ENCODE measurements around the gene KRT76. TPM values are rescaled to one million over a fixed set of nuclear protein-coding genes. Genes with fewer than 3 reads are reported as not detected.

KRT76 gene
- total RNA-seq, 1 experiment from 2014 or later = not detected

DNA sequence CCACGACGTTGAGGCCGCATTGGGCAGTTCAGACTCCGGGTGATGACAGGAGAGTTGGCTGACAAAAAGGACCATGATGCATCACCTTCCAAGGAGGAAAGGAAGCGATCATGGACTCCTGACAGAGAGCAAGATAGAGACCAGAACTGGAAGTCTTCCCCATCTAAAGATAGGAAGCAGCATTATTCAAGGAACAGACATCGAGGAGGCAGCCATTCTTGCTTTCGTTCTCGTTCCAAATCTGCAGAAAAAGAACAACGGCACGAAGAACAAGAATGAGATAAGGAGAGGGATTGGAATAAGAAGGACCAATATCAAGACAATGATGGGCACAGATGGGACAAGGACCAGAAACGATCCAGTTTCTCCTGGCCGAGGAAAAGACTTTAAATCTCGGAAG lies 46.8 kb downstream of the KRT76 start:
- ChIA-PET RAD21 (ENCODE audit: low non-redundant PET in 1 of 2, low total read pairs in 2 of 2, uncharacterized antibody in 2 of 2, unreplicated experiment in 2 of 2) (interaction anchor here in 1 of 2 experiments (0.6 kb wide), 1 partner anchor 140 kb away, joined by 3 read pairs; no protein-coding TSS in a partner anchor), CTCF (no interaction called here), POLR2A (no interaction called here)
- BruUV-seq (replicated peaks) = no TSS peak
- H3K4me2 ChIP-seq (ENCODE audit: low read length) = no peak overlapping the region
- H3K79me2 ChIP-seq (ENCODE audit: insufficient read depth, low read length) = no peaks in the 10 kb centered on the region
- peaks cover 69% of the 10 kb centered on the region for H3K27me3 ChIP-seq (ENCODE audit: insufficient read depth, low read length)
- ATAC-seq (no peak), DNase-seq (ENCODE audit: low read depth, low spot score) (no peak)
- no peaks in the 10 kb centered on the region for H3K4me1 ChIP-seq (ENCODE audit: control insufficient read depth in 1 of 2, insufficient read depth in 2 of 2, low read length in 2 of 2)
- no peaks in the 10 kb centered on the region for H3K9me3 ChIP-seq (ENCODE audit: control insufficient read depth in 1 of 2, insufficient read depth in 1 of 2, low read depth in 1 of 2, low read length in 2 of 2)
- H4K20me1 ChIP-seq (ENCODE audit: insufficient read depth) = no peaks in the 10 kb centered on the region
- TF ChIP-seq ZNF274 (IDR thresholded peaks at IDR 0.05; ENCODE audit: low read depth, low read length) (no peak), JUND (IDR thresholded peaks at IDR 0.05) (no peak), EZH2phosphoT487 (IDR thresholded peaks at IDR 0.05; ENCODE audit: borderline replicate concordance) (no peak), CTCF (IDR thresholded peaks at IDR 0.05 in 2 of 3, conservative IDR thresholded peaks at IDR 0.05 in 1 of 3; ENCODE audit: borderline replicate concordance in 1 of 3, insufficient read depth in 1 of 3, low read depth in 2 of 3, low read length in 2 of 3) (no peak), FOSL1 (IDR thresholded peaks at IDR 0.05; ENCODE audit: low read depth) (no peak), ATF3 (IDR thresholded peaks at IDR 0.05) (no peak), CEBPB (IDR thresholded peaks at IDR 0.05; ENCODE audit: low read depth) (no peak), SRF (IDR thresholded peaks at IDR 0.05; ENCODE audit: low read depth) (no peak), POLR2A (IDR thresholded peaks at IDR 0.05; ENCODE audit: borderline replicate concordance, extremely low read depth, insufficient read depth, insufficient read length) (no peak), TCF7L2 (IDR thresholded peaks at IDR 0.05; ENCODE audit: borderline replicate concordance, extremely low read depth, insufficient read depth, insufficient read length) (no peak), POLR2AphosphoS5 (IDR thresholded peaks at IDR 0.05; ENCODE audit: low read depth, low read length) (no peak), REST (IDR thresholded peaks at IDR 0.05; ENCODE audit: low read depth) (no peak), EZH2 (IDR thresholded peaks at IDR 0.05) (no peak), ZBTB33 (IDR thresholded peaks at IDR 0.05; ENCODE audit: extremely low read depth, insufficient replicate concordance, low read length) (no peak)
- TF ChIP-seq, protein P1, sequence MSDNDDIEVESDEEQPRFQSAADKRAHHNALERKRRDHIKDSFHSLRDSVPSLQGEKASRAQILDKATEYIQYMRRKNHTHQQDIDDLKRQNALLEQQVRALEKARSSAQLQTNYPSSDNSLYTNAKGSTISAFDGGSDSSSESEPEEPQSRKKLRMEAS (IDR thresholded peaks at IDR 0.05) = no peak
- H3K4me3 ChIP-seq (replicated peaks in 1 of 2; ENCODE audit: low read depth in 1 of 2, low read length in 2 of 2) = no peak overlapping the region
- no peak overlapping the region for H3K27ac ChIP-seq (ENCODE audit: low read depth, low read length)
- no peaks in the 10 kb centered on the region for H3K36me3 ChIP-seq (ENCODE audit: control insufficient read depth in 1 of 2, insufficient read depth in 2 of 2, low read length in 2 of 2)
- intact Hi-C loops (cut with micrococcal nuclease) = no loop called here
- no peak overlapping the region for H3K9ac ChIP-seq (ENCODE audit: low read length)
- H2AFZ ChIP-seq (ENCODE audit: low read depth, low read length, poor library complexity, severe bottlenecking) = no peak overlapping the region
- no peaks in the 10 kb centered on the region for H3K9me2 ChIP-seq (ENCODE audit: insufficient read depth)
